ENCODE data around the gene RGS12.

Gene RGS12

DNA sequence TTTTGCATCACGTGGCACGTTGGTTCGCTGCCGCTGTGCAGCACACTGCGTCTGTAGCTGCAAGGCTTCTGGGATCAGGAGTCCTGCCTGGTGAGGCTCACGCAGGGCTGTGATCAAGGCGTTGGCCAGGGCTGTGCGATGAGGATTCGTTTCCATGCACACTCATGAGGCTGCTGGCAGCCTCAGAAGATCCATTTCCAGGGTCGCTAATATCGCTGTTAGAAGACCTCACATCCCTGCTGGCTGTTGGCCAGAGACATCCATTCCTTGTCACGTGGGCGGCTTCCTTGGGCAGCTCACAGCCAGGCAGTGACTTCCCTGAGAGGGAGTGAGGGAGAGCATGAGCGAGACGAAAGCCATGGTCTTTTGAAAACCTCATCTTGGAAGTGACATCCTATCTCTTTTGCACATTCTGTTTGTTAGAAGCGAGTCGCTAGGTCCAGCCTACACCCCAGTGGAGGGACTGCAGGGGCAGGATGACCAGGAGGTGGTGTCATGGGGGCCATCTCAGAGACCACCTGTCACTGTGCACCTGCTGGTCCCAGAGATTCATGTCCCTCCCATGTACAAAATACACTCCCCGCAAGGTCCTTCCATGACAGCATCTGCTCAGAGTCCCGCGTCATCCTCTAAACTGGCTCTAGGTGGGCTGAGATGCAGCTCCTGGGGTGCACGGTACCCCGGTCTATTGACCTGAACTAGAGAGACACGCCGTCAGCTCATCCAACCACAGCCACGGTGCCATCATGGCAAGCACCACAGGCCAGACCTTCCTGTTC lies 12.2 kb downstream of the RGS12 start:
- peaks cover 11% of the 10 kb centered on the region for H3K27me3 Mint-ChIP-seq
- H3K4me1 Mint-ChIP-seq: peaks cover 52% of the 10 kb centered on the region
- H3K27ac Mint-ChIP-seq: peak overlapping the region; percentile 37
- no peaks in the 10 kb centered on the region for H3K36me3 Mint-ChIP-seq (ENCODE audit: low read depth)
- H3K4me3 Mint-ChIP-seq: no peak overlapping the region
- no peaks in the 10 kb centered on the region for H3K9me3 Mint-ChIP-seq
- ATAC-seq (no peak), DNase-seq (no peak)

DNA sequence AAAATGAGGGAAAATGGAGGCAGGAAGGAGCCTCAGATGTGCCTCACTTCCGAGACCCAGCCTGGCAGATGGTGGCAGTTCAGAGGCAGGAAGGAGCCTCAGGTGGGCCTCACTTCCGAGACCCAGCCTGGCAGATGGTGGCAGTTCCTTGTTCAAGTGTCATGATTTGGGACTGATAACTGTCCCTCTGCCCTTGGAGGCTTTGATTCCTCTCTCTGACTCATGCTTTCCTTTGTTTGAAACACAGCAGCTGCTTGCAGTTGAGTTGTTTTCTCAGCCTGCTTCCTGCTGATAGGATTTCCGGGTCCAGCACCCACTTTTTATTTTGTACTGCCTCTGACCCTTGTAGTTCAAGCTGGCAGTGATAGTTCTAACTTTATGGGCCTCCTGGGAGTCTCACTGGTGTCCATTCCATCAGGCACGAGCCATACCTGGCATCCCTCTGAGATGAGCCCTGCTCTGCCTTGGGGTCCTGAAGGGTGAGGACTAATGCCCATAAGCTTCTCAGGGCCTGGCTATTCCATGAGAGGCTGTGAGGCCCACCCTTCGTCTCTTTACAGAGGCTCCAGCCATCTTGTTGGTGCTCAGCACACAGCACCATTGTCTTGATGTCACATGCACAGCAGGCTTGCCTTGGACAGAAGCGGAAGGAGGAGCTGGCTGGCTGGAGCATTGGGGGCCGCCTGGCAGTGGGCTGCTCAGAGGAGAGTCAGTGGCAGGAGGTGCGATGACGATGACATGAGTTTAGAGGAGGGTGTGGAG lies 13.0 kb downstream of the RGS12 start:
- H3K4me1 Mint-ChIP-seq: peaks cover 52% of the 10 kb centered on the region
- no peak overlapping the region for H3K4me3 Mint-ChIP-seq
- DNase-seq (no peak), ATAC-seq (no peak)
- H3K27ac Mint-ChIP-seq: peak overlapping the region; percentile 54
- H3K9me3 Mint-ChIP-seq: no peaks in the 10 kb centered on the region
- H3K27me3 Mint-ChIP-seq: peaks cover 11% of the 10 kb centered on the region
- no peaks in the 10 kb centered on the region for H3K36me3 Mint-ChIP-seq (ENCODE audit: low read depth)

DNA sequence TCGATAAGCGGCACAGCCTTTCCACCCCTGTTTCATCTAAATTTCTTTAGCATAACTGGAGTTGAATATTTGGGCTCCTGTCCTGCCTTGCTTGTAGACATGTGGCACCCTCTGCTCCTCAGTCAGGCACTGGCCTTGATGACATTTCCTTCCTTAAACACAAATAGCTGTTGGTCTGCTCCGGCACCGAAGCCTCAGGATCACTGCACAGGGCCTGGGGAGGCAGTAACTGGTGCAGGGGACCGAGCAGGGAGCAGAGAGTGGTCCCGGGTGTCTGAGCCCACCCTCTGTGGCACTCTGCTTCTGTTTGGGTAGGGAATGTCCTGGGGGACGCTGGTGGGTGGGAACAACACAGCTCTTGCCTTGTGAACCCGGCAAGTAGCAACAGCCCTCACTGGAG lies 13.6 kb downstream of the RGS12 start:
- H3K36me3 Mint-ChIP-seq (ENCODE audit: low read depth): no peaks in the 10 kb centered on the region
- H3K27ac Mint-ChIP-seq: no peak overlapping the region
- H3K27me3 Mint-ChIP-seq: peaks cover 11% of the 10 kb centered on the region
- H3K4me1 Mint-ChIP-seq: peaks cover 47% of the 10 kb centered on the region
- H3K9me3 Mint-ChIP-seq: no peaks in the 10 kb centered on the region
- no peak for DNase-seq
- no peak overlapping the region for H3K4me3 Mint-ChIP-seq
- ATAC-seq: no peak

DNA sequence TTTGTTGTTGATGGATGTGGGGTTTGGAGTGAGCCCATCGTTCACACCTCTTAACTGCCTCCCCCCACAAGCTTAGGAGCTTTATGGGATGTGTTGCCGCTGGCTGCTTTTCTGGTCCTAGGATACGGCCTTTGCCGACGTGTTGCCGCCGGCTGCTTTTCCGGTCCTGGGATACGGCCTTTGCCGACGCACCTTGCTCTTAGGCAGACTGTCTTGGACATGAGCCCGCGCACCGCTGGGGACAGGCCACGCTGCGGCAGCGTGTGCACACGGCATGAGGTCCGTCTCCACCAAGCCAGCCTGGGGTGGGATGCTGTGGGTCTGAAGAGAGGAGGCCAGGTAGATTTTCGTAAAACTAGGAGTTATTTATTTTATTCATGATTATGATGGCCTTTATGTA lies 14.2 kb downstream of the RGS12 start:
- H3K4me3 Mint-ChIP-seq: no peak overlapping the region
- ATAC-seq: no peak
- H3K27me3 Mint-ChIP-seq: peaks cover 11% of the 10 kb centered on the region
- no peaks in the 10 kb centered on the region for H3K9me3 Mint-ChIP-seq
- DNase-seq: no peak
- H3K36me3 Mint-ChIP-seq (ENCODE audit: low read depth): no peaks in the 10 kb centered on the region
- H3K27ac Mint-ChIP-seq: no peak overlapping the region
- peaks cover 41% of the 10 kb centered on the region for H3K4me1 Mint-ChIP-seq

DNA sequence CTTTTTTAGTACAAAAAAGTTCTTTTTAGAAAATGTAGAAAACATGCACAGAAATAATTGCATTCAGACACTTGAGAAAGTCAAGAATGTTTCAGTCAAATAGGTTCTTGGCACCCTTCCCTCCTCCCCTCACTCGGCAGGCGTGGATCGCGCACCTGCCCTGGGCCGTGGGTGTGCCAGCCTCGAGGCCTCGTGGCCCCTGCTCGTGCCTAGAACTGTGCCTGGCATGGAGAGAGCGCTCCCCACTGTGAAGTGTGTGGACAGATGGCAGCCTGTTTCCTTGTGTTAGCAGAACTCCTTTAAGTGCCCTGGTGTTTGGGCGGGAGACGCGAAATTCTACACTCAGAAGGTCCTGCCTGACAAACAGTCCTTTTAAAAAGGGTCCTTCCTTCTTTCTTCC lies 14.7 kb downstream of the RGS12 start:
- peaks cover 11% of the 10 kb centered on the region for H3K27me3 Mint-ChIP-seq
- ATAC-seq: no peak
- H3K36me3 Mint-ChIP-seq (ENCODE audit: low read depth): no peaks in the 10 kb centered on the region
- H3K9me3 Mint-ChIP-seq: no peaks in the 10 kb centered on the region
- H3K27ac Mint-ChIP-seq: no peak overlapping the region
- peaks cover 37% of the 10 kb centered on the region for H3K4me1 Mint-ChIP-seq
- no peak overlapping the region for H3K4me3 Mint-ChIP-seq
- no peak for DNase-seq

DNA sequence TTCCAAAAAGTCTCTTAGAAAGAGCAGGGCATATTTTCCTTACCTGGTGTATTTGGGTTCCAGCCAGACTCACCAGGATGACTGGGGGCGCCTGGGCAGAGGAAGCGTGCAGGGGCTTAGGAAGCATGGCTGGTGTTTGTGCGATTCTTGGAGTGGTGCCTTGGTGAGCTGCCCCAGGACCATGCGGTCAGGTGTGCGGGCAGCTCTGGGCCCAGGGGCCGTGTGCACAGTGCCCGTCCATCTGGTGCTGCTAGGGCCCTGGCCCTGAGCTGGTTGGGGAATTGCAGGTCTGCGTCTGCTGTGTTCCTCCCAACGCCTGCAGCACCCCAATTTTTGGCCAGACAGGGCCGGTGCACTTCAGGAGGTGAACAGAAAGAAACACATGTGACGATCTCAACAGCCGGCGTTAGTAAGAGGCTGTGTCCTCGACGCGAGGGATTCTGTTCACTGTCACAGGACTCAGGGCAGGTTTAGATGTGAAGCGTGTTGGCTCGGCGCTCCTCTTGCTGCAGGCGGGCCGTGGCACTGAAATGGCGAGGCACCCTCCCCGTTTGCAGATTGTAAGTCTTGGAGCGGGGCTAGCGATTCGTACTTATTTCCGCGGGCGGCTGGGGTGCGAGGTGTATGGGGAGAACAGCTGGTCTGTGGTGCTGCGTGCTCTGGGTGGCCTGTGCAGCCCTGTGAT lies 15.2 kb downstream of the RGS12 start:
- Mint-ChIP-seq H3K27me3 (peaks cover 7% of the 10 kb centered on the region), H3K36me3 (ENCODE audit: low read depth) (no peaks in the 10 kb centered on the region), H3K9me3 (no peaks in the 10 kb centered on the region), H3K4me1 (peaks cover 31% of the 10 kb centered on the region), H3K27ac (no peak overlapping the region), H3K4me3 (no peak overlapping the region)
- no peak for DNase-seq
- no peak for ATAC-seq

DNA sequence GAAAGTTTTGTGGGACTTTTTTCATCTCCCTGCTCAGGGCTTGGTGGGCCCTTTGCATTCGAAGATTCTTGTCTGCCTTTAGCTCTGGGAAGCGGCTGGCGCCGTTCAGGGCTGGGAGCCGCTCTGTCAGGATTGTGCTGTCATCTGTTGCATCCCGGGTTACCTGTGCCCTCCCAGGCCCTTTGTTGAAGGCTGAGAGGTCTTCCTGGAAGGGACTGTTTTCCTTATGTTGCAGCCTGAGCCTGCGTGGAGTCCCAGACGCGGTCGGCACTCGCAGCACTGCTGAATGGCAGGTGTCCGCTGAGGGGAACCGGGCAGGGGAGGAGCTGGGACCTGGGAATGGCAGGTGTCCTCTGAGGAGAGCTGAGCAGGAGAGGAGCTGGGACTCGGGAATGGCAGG lies 15.9 kb downstream of the RGS12 start:
- Mint-ChIP-seq H3K4me3 (no peak overlapping the region), H3K36me3 (ENCODE audit: low read depth) (no peaks in the 10 kb centered on the region), H3K4me1 (peaks cover 25% of the 10 kb centered on the region), H3K27ac (no peak overlapping the region), H3K27me3 (peaks cover 7% of the 10 kb centered on the region), H3K9me3 (no peaks in the 10 kb centered on the region)
- ATAC-seq (no peak), DNase-seq (no peak)

DNA sequence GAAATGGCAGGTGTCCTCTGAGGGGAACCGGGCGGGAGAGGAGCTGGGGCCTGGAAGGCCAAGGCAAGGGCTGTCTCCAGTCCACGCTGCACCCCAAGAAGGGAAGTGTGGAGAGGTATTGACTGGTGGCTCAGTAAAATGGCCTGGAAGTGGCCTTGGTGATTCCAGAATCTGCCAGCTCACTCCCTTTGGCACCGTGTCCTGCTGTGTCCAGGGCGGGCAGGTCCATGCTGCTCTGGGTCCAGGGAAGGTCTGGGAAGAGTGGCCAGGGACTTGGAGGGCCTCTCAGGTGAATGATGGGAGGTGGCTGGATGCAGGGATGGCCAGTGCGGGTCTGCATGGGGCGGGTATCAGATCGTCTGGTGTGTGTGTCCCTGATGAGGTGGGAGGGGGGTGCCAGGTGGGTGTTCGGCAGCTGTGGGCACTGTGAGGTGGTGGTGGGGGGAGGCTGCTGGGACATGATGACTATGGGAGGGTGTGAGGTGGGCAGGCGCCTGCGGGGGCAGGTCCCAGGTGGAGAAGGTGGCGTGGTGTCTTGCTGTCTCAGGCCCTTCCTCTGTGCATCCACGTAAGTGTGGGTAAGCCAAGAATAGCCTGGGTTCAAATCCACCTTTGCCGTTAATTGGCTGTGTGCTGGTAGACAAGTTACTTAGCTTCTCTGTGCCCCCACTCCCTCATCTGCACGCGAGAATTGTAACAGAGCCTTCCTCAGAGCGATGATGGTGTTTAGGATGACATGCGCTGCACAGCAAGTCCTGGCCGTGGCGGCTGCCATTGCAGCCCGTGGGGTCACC lies 17.7 kb downstream of the RGS12 start:
- Mint-ChIP-seq H3K4me1 (peaks cover 7% of the 10 kb centered on the region), H3K9me3 (no peaks in the 10 kb centered on the region), H3K4me3 (no peak overlapping the region), H3K27ac (no peak overlapping the region), H3K36me3 (ENCODE audit: low read depth) (no peaks in the 10 kb centered on the region), H3K27me3 (peaks cover 2% of the 10 kb centered on the region)
- DNase-seq (no peak), ATAC-seq (no peak)

DNA sequence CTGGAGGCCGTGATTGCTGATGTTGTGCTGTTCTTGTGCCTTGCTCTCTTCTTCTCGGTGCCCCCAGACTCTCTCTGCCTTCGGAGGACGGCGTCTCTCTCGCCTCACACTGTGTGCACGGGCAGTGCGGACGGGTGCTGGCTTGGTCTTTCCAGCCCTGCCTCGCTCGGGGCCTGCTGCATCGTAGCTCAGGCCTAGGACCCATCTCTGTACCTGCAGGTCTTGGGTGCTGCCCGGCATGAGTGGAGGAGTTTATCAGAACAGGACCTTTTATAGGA lies 18.2 kb downstream of the RGS12 start:
- H3K27ac Mint-ChIP-seq: no peak overlapping the region
- no peak for ATAC-seq

DNA sequence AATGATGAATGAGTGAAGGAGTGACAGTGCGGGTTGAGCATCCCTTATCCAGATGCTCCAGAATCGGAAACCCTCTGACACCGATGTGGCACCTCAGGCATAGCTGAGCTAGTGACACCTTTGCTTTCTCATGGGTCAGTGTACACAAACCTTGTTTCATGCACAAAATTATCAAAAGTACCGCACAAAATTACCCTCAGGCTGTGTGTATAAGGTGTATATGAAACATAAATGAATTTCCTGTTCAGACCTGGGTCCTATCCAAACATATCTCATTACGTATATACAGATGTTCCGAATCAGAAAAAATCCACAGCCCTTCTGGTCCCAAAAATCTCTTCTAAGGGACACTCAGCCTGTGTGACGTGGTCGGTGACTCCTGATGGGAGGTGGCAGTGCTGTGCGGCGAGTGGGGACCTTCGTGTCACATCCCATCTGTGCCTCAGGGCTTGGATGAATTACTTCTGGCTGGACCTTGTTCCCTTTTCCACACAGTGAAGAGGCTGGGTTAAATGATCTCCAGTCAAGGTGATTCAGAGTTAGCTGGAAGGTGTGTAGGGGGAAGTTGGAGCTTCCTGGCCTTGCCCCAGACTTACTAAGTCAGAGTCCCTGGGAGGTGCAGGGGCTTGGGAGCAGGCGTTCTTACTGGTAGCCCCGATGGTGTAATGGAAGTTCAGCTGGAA lies 18.8 kb downstream of the RGS12 start:
- H3K36me3 Mint-ChIP-seq (ENCODE audit: low read depth): no peaks in the 10 kb centered on the region
- ATAC-seq: no peak
- no peaks in the 10 kb centered on the region for H3K27me3 Mint-ChIP-seq
- no peaks in the 10 kb centered on the region for H3K4me1 Mint-ChIP-seq
- no peak overlapping the region for H3K4me3 Mint-ChIP-seq
- DNase-seq: no peak
- H3K27ac Mint-ChIP-seq: no peak overlapping the region
- no peaks in the 10 kb centered on the region for H3K9me3 Mint-ChIP-seq

More for the DNA sequence above, 18.2 kb downstream of the RGS12 start:
- Mint-ChIP-seq H3K27me3 (peaks cover 1% of the 10 kb centered on the region), H3K4me3 (no peak overlapping the region), H3K36me3 (ENCODE audit: low read depth) (no peaks in the 10 kb centered on the region), H3K4me1 (peaks cover 1% of the 10 kb centered on the region), H3K9me3 (no peaks in the 10 kb centered on the region)
- DNase-seq: no peak

DNA sequence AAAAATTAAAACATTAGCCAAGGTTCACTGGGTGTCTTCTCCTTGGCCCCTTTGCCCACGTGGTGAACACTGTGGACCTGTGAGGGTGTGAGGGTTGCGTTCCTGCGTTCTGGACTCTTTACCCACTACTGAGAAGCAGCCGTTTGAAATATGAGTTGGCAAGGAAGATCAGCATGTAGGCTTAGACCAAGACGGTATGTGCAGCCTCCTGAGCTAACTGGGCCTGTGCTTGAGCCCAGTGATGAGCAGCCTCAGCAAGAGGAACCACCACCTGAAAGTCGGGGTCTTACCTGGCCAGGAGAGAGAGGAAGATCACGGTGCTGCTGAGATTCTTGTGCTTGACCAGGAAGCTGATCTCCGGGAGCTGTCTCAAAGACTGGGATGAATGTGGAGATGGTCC lies 19.5 kb downstream of the RGS12 start:
- Mint-ChIP-seq H3K4me1 (no peaks in the 10 kb centered on the region), H3K4me3 (no peak overlapping the region)

DNA sequence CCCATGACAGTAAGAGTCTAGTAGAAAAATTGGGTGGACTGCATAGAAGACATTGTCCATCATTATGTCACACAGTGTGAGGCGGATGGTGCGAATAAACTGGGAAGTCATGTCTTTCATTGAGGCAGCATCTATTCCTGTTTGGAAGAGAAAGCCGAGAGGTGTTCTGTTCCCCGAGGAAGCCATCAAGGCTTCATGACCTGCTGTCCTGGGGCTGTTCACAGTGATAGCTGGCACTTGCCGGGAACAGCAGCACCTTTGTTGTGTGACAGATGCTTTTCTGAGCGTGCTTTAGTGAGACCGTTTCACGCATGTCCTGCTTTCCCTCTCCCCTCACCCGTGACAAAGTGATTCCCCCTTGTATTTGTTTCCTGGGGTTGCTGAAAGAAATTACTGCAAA lies 20.3 kb downstream of the RGS12 start:
- H3K36me3 Mint-ChIP-seq (ENCODE audit: low read depth): no peaks in the 10 kb centered on the region
- H3K27ac Mint-ChIP-seq: no peak overlapping the region
- DNase-seq: no peak
- H3K4me3 Mint-ChIP-seq: no peak overlapping the region
- no peaks in the 10 kb centered on the region for H3K27me3 Mint-ChIP-seq
- no peaks in the 10 kb centered on the region for H3K9me3 Mint-ChIP-seq
- no peaks in the 10 kb centered on the region for H3K4me1 Mint-ChIP-seq
- ATAC-seq: no peak

More for the DNA sequence above, 19.5 kb downstream of the RGS12 start:
- Mint-ChIP-seq H3K9me3 (no peaks in the 10 kb centered on the region), H3K36me3 (ENCODE audit: low read depth) (no peaks in the 10 kb centered on the region), H3K27ac (no peak overlapping the region), H3K27me3 (no peaks in the 10 kb centered on the region)
- DNase-seq (no peak), ATAC-seq (no peak)

DNA sequence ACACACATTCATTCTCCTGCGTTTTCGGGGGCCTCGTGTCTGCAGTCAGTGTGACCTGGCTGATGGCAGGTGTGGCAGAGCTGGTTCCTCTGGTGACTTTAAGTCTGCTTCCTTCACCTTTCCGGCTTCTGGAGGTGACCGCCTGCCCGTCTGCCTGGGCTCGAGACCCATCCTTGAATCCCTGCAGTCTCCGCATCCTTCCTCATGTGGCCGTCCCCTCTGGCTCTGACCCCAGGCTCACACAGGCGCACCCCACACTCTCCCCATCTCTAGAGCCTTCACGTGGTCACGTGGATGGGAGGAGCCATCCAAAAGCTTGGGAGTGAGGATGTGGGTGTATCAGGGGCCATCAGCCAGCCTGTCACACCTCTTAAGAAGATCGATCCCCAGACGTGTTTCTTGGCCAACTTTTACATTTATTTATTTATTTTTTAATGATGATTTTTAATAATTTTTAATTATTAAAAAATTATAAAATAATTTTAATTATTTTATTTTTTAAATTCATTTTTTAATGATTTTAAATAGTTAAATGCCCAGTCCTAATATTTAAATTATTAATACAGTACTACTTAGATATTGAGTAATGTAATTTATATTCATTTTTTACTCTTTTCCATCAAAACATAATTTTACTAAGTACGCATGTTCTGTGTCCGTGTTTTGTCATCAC lies 20.9 kb downstream of the RGS12 start:
- DNase-seq: no peak
- ATAC-seq: no peak
- Mint-ChIP-seq H3K4me3 (no peak overlapping the region), H3K9me3 (no peaks in the 10 kb centered on the region), H3K27ac (no peak overlapping the region), H3K27me3 (no peaks in the 10 kb centered on the region), H3K36me3 (ENCODE audit: low read depth) (no peaks in the 10 kb centered on the region), H3K4me1 (no peaks in the 10 kb centered on the region)

Data from activated naive CD8-positive, alpha-beta T cell treated with anti-CD3 and anti-CD28 coated beads, Interleukin-2, amount 50 U/mL, for 24 hours (primary cell).